Measurements from ENCODE around the gene DHFR2.

DNA sequence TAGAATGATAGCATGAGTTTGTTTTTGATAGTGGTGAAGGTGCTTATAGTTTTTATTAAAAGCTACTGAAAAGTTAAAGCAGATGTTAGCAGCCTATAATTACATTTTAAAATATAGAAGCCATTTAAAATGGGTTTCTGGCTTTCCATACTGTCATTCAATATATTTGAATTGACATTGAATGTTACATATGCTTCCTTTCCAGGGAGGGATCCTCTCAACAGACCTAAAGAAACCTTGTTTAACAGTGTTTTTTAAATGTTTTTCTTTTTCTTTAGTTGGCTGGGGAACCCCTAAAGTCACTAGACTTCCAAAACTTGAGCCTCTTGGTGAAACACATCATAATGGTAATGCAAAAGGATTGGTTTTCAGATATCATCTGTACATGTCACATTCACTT is 12.2 kb downstream of the DHFR2 start:
- TF ChIP-seq, protein P1, sequence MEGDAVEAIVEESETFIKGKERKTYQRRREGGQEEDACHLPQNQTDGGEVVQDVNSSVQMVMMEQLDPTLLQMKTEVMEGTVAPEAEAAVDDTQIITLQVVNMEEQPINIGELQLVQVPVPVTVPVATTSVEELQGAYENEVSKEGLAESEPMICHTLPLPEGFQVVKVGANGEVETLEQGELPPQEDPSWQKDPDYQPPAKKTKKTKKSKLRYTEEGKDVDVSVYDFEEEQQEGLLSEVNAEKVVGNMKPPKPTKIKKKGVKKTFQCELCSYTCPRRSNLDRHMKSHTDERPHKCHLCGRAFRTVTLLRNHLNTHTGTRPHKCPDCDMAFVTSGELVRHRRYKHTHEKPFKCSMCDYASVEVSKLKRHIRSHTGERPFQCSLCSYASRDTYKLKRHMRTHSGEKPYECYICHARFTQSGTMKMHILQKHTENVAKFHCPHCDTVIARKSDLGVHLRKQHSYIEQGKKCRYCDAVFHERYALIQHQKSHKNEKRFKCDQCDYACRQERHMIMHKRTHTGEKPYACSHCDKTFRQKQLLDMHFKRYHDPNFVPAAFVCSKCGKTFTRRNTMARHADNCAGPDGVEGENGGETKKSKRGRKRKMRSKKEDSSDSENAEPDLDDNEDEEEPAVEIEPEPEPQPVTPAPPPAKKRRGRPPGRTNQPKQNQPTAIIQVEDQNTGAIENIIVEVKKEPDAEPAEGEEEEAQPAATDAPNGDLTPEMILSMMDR (IDR thresholded peaks at IDR 0.05): no peak
- no peak for TF ChIP-seq POLR2A (IDR thresholded peaks at IDR 0.05; ENCODE audit: low read depth)
